8988T (cell line): Measurements from ENCODE around the gene LRRFIP2.
"Not testable (repeated sequence)": the region's sequence is repeated elsewhere in the genome, so short reads cannot be mapped to it uniquely, and the experiment has no call there.

ENCODE experiments used
- DNase-seq: peaks from one replicate; pipeline ENCODE4 v3.0.0; 2011

Gene LRRFIP2

DNA sequence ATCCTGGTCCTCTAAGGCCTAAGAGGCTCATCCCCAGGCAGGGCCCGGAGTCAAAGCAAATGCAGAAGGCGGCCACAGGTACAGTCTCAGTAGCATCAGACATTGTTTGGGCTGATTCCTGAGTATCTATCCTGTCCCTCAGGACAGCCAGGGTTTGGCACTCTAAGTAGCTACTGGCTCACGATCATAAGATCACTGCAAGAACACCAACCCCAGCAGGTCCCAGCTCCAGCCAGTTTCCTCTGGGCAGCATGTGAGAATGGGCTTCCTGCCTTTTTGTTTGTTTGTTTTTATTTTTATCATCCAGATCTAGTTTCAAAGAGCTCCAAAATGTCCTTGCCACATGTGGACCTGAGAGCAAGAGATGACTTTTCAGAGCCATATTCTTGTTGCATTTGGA, 32.7 kb downstream of the LRRFIP2 start:
- DNase-seq: no peak

DNA sequence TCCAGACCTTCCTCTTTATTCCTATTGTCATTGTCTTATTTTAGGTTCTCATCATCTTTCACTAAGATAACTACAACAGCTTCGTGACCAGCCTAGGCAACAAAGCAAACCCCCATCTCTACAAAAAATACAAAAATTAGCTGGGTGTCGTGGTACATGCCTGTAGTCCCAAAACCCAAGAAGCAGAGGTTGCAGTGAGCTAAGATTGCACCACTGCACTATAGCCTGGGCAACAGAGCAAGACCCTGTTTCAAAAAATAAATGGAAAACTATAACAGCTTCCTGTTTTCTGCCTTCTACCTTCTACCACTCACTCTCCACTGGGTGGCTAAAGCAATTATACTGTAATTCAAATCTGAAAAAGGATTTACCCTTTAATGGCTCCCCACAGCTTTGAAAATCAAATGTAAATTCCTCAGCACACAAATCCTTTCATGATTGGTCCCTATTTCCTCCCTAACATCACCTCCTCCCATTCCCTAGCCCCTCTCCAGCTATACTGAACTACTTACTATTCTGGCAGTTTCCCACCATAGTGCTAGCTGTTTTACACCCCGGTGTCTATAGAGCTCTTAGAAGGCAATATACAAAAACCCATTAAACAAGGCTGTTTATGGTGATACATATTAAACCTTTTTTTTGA, 33.4 kb downstream of the LRRFIP2 start:
- DNase-seq: no peak

DNA sequence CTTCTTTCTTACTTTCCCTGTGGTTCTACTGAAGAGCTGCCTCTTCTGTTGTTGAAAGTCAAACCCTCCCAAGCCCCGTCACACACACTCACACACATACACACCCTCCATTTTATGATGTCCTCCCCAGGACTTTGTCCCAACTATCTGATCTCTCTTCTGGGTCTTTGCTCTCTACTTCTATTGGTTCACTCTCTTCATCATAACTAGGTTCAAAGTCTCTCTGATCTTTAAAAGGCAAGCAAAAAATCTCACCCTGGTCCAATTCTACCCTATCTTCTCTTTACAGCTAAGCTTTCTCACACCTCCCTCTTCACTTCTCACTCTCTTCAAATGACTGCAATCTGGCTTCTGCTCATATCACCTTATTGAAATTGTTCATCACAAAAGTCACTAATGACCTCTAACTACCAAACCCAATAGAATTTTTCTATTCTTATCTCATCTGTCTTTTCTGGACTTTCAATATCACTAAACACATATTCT, 34.8 kb downstream of the LRRFIP2 start:
- DNase-seq: no peak

GRCh38 chr3:37138816-37139215, 35.6 kb downstream of the LRRFIP2 start:
- no peak for DNase-seq

- DNase-seq: no peak
These were observed 36.9 kb downstream of the LRRFIP2 start for GRCh38 chr3:37137516-37137915.

GRCh38 chr3:37136067-37136466, 38.3 kb downstream of the LRRFIP2 start:
- DNase-seq: no peak

DNA sequence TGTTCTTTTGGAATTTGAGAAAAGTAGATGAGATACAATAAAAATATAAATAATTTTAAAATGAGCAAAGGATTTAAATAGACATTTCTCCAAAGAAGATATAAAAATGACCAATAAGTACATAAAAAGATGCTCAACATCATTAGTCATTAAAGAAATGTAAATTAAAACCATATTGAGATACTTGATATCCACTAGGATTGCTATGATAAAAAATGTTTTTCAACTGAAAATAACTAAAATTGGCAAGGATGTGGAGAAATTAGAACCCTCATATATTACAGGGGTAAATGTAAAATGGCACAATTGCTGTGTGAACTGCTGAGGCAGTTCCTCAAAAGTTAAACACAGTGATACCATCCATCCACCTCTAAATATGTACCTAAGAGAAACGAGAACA, 38.8 kb downstream of the LRRFIP2 start:
- DNase-seq: no peak

DNA sequence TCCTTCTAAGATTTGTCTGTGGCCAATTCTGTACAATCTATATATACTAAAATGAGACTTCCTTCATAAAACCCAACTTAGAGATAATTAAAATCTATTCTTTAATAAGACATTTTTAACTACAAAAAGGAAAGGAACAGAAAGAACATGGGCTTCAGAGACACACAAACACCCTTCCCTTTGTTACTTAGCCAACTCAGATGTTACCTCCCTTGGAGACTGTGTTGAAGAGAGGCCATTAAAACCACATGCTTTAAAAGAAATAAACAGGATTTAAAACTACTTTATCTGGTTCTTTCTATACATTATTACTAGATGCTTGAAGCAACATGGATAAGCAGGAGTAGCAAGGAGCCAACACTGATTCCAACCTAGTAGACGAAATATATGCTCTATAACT, 42.0 kb downstream of the LRRFIP2 start:
- DNase-seq: no peak

- no peak for DNase-seq
These were observed 42.6 kb downstream of the LRRFIP2 start for GRCh38 chr3:37131860-37132144.

DNA sequence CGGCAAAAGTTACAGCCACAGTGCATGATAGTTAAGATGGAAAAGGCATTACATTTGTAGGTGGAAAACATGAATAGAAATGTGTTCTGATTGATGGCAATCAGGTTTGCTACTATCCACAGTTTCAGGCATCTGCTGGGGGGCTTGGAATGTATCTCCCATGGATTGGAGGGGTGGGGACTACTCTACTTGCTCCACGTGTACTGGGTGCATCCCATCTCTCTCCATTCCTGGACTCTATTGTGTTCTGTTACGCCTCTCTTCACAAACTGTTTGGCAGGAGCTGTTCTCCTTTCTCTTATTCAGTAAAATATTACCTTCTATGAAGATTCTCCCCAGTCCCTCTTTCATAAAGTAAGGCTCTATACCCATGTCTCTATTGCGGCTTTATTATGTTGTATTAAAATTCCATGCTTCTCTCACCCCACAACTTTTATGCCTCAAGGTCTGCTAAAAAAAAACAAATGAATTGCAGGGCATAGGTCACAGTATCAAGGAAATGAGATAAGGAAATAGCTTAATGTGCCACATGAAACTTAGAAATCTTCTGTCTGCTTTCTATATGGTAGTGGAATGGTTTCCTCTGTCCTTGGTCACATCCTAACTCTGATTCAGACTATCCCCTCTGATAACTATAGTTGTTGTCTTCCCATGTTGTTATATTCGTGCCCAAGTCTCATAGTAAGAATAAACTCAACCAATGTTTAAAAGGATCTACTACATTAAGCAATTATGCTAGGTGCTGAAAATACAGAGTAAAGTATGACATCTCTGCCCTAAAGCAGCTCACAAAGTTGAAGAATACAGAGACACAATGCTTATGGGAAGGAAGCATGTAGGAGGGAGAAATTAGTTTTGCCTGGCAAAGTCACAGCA, 43.2 kb downstream of the LRRFIP2 start:
- DNase-seq: no peak

- no peak for DNase-seq
These were observed 43.9 kb downstream of the LRRFIP2 start for GRCh38 chr3:37130448-37130847.

DNA sequence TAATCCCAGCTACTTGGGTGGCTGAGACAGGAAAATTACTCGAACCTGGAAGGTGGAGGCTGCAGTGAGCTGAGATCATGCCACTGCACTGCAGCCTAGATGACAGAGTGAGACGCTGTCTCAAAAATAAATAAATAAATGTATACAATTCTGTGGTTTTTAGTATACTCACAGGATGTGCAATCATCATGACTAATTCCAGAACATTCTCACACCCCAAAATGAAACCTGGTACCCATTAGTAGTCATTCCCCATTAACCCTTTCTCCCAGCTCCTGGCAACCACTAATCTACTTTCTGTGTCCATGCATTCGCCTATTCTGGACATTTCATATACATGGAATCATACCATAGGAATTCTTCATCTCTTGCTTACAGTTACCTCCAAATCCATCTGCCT, 44.5 kb downstream of the LRRFIP2 start:
- DNase-seq: no peak

- no peak for DNase-seq
These were observed 47.0 kb downstream of the LRRFIP2 start for GRCh38 chr3:37127340-37127739.

- DNase-seq: no peak
These were observed 47.5 kb downstream of the LRRFIP2 start for GRCh38 chr3:37126856-37127255.

GRCh38 chr3:37125195-37126073, 48.9 kb downstream of the LRRFIP2 start:
- DNase-seq: no peak

DNA sequence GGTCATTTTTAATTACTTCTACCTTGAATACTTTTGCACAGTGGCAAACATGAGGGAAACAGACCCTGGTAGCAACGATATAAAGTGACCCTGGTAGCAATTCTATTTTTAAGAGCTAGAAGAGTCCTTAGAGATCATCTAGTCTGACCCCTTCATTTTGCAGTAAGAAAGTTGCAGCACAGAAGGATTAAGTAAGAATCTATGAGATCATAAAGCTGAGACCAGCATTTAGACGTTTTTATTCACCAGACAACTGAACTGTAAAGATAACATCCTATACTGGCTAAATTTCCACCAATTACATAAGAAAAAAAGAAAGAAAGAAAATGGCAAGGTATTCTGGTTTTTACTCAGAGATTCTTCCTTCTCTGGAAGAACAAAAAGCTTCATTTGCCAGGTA, 49.9 kb downstream of the LRRFIP2 start:
- no peak for DNase-seq

- DNase-seq: no peak
These were observed 51.1 kb downstream of the LRRFIP2 start for GRCh38 chr3:37123292-37123691.

GRCh38 chr3:37122069-37122468, 52.3 kb downstream of the LRRFIP2 start:
- not testable (repeated sequence) for DNase-seq

GRCh38 chr3:37118163-37118562, 56.2 kb downstream of the LRRFIP2 start:
- DNase-seq: no peak

GRCh38 chr3:37117548-37117947, 56.8 kb downstream of the LRRFIP2 start:
- no peak for DNase-seq

DNA sequence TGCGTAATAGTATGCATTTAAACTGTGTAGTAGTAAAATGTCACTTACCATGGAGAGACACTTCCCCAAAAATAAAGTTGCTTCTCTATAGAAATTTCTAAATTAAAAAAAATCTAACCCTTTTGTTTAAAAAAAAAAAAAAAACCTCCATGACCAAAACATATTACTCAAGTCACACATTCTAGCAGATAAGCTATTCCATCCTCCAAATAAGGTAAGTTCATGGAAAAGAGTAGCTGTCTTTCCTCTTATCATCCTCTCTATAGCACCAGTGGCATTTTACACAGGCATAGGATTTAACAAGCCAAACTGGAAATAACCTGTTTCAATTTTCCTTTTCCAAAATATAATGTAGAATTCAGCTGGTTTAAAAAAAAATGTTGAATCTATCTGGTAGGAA, 57.4 kb downstream of the LRRFIP2 start:
- no peak for DNase-seq

- no peak for DNase-seq
These were observed 58.9 kb downstream of the LRRFIP2 start for GRCh38 chr3:37115446-37115845.
